ENCODE data around the gene PGLYRP4.

The PGLYRP4 gene

DNA sequence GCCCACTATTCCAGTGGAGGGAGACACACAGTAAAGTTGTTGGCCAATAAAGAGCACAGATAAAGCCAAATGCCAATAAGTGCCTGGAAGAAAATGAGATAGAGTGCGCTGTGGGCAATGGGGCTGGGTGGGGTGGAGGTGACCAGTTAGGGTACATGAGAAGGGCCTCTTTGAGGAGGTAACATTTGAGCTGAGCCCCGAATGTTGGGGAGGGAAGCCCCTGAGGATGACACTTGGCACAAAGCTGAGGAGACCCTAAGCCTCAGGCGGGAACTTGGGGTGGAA lies 10.0 kb upstream of the PGLYRP4 start:
- Mint-ChIP-seq H3K27ac (ENCODE audit: low read depth) (no peak overlapping the region), H3K4me1 (no peaks in the 10 kb centered on the region), H3K27me3 (peaks cover 54% of the 10 kb centered on the region), H3K36me3 (ENCODE audit: insufficient read depth) (no peaks in the 10 kb centered on the region), H3K4me3 (no peak overlapping the region), H3K9me3 (no peaks in the 10 kb centered on the region)
- DNase-seq (ENCODE audit: low spot score in 2 of 2) (no peak), ATAC-seq (replicated peaks; ENCODE audit: extremely low read depth, poor library complexity, severe bottlenecking) (no peak)

- H3K9me3 Mint-ChIP-seq: no peaks in the 10 kb centered on the region
- H3K27me3 Mint-ChIP-seq: peaks cover 54% of the 10 kb centered on the region
- ATAC-seq (replicated peaks; ENCODE audit: extremely low read depth, poor library complexity, severe bottlenecking) (no peak), DNase-seq (ENCODE audit: low spot score in 2 of 2) (peak in 1 of 2 donors; percentile 9)
- H3K4me1 Mint-ChIP-seq: no peaks in the 10 kb centered on the region
- H3K27ac Mint-ChIP-seq (ENCODE audit: low read depth): no peak within 1 kb of the TSS
- H3K4me3 Mint-ChIP-seq: no peak within 1 kb of the TSS
- no peaks in the 10 kb centered on the region for H3K36me3 Mint-ChIP-seq (ENCODE audit: insufficient read depth)
These were observed 9.4 kb upstream of the PGLYRP4 start, which contains the start of gene S100A9 for GRCh38 chr1:153357853-153358690. Gene S100A9, plus strand, starts transcription at chr1:153357854. Its CDS starts 430 bp downstream, at chr1:153358284.

- Mint-ChIP-seq H3K4me1 (peaks cover 5% of the 10 kb centered on the region), H3K27ac (ENCODE audit: low read depth) (no peak overlapping the region), H3K4me3 (no peak overlapping the region), H3K36me3 (ENCODE audit: insufficient read depth) (no peaks in the 10 kb centered on the region), H3K9me3 (no peaks in the 10 kb centered on the region), H3K27me3 (peaks cover 51% of the 10 kb centered on the region)
- no peak for ATAC-seq (replicated peaks; ENCODE audit: extremely low read depth, poor library complexity, severe bottlenecking)
- no peak for DNase-seq (ENCODE audit: low spot score in 2 of 2)
These were observed 8.6 kb upstream of the PGLYRP4 start for GRCh38 chr1:153357076-153357852.

- Mint-ChIP-seq H3K4me3 (no peak overlapping the region), H3K27me3 (peaks cover 49% of the 10 kb centered on the region), H3K4me1 (peaks cover 5% of the 10 kb centered on the region), H3K9me3 (no peaks in the 10 kb centered on the region), H3K27ac (ENCODE audit: low read depth) (no peak overlapping the region), H3K36me3 (ENCODE audit: insufficient read depth) (no peaks in the 10 kb centered on the region)
- no peak for DNase-seq (ENCODE audit: low spot score in 2 of 2)
- no peak for ATAC-seq (replicated peaks; ENCODE audit: extremely low read depth, poor library complexity, severe bottlenecking)
These were observed 7.9 kb upstream of the PGLYRP4 start for GRCh38 chr1:153356392-153357075.

- ATAC-seq (replicated peaks; ENCODE audit: extremely low read depth, poor library complexity, severe bottlenecking) (no peak), DNase-seq (ENCODE audit: low spot score in 2 of 2) (no peak)
- no peak overlapping the region for H3K4me3 Mint-ChIP-seq
- H3K27me3 Mint-ChIP-seq: peaks cover 39% of the 10 kb centered on the region
- no peak overlapping the region for H3K27ac Mint-ChIP-seq (ENCODE audit: low read depth)
- no peaks in the 10 kb centered on the region for H3K9me3 Mint-ChIP-seq
- peaks cover 5% of the 10 kb centered on the region for H3K4me1 Mint-ChIP-seq
- no peaks in the 10 kb centered on the region for H3K36me3 Mint-ChIP-seq (ENCODE audit: insufficient read depth)
These were observed 6.9 kb upstream of the PGLYRP4 start for GRCh38 chr1:153355445-153356071.

- DNase-seq (ENCODE audit: low spot score in 2 of 2) (no peak), ATAC-seq (replicated peaks; ENCODE audit: extremely low read depth, poor library complexity, severe bottlenecking) (no peak)
- H3K36me3 Mint-ChIP-seq (ENCODE audit: insufficient read depth): no peaks in the 10 kb centered on the region
- no peak overlapping the region for H3K27ac Mint-ChIP-seq (ENCODE audit: low read depth)
- H3K9me3 Mint-ChIP-seq: no peaks in the 10 kb centered on the region
- H3K4me3 Mint-ChIP-seq: no peak overlapping the region
- peaks cover 5% of the 10 kb centered on the region for H3K4me1 Mint-ChIP-seq
- H3K27me3 Mint-ChIP-seq: peaks cover 48% of the 10 kb centered on the region
These were observed 6.0 kb upstream of the PGLYRP4 start for GRCh38 chr1:153354515-153355193.

DNA sequence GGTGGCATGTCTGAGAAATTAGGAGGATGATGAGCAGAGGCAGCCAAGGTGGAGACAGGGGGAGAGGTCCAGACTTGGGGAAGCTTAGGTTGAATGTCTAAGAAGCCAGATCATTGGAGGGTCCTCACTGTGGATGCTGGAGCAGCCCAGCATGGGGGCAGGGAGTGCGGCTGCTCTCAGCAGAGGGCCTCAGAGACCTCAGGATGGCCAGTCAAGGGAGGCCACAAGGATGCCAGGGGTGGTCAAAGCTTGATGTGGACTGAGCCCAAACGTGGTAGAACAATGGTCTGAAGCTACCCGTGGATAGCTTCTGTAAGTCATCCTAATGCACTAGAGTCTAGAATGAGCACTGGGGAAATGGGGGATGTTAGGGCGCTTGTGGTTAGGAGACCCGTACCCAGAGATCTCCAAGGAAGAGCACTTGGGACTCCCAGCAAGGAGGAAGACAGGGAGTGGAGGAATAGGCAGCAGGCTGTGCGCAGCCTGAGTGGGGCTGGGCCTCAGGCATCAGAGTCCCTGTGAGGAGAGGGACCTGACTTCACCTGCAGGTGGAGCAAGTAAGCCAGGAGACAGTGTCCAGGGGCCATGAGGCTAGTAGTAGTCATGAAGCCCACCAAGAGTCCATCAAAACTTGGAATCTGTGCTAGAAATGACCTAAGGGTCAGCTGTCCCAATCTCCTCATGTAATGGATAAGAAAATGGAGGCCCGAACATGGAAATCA lies 4.7 kb upstream of the PGLYRP4 start:
- H3K27me3 Mint-ChIP-seq: peaks cover 56% of the 10 kb centered on the region
- no peak overlapping the region for H3K27ac Mint-ChIP-seq (ENCODE audit: low read depth)
- no peaks in the 10 kb centered on the region for H3K36me3 Mint-ChIP-seq (ENCODE audit: insufficient read depth)
- no peaks in the 10 kb centered on the region for H3K9me3 Mint-ChIP-seq
- DNase-seq (ENCODE audit: low spot score in 2 of 2) (no peak), ATAC-seq (replicated peaks; ENCODE audit: extremely low read depth, poor library complexity, severe bottlenecking) (no peak)
- peaks cover 5% of the 10 kb centered on the region for H3K4me1 Mint-ChIP-seq
- no peak overlapping the region for H3K4me3 Mint-ChIP-seq

DNA sequence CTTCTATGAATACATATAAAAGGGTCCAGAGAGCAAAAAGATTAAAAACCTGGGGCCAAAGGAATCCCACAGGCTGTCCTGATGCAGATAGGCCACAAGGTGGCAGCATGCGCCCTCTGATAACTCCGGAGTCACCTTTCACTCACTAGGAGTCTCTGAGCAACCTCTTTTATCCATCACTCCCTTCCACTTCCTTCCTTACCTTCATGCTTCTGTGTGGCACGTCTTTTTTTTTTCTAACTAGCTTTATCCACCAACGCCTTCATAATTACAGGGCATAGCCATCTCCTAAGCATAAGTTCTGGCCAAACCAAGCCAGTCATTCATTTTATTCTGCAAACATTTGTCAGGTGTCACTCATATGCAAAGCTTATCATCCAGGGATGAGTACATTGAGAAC lies 3.9 kb upstream of the PGLYRP4 start:
- peak; percentile 36 for ATAC-seq (replicated peaks; ENCODE audit: extremely low read depth, poor library complexity, severe bottlenecking)
- Mint-ChIP-seq H3K27ac (ENCODE audit: low read depth) (no peak overlapping the region), H3K4me1 (peaks cover 5% of the 10 kb centered on the region), H3K4me3 (no peak overlapping the region), H3K9me3 (no peaks in the 10 kb centered on the region), H3K27me3 (peaks cover 58% of the 10 kb centered on the region), H3K36me3 (ENCODE audit: insufficient read depth) (no peaks in the 10 kb centered on the region)
- peak in 1 of 2 donors; percentile 29 for DNase-seq (ENCODE audit: low spot score in 2 of 2)

DNA sequence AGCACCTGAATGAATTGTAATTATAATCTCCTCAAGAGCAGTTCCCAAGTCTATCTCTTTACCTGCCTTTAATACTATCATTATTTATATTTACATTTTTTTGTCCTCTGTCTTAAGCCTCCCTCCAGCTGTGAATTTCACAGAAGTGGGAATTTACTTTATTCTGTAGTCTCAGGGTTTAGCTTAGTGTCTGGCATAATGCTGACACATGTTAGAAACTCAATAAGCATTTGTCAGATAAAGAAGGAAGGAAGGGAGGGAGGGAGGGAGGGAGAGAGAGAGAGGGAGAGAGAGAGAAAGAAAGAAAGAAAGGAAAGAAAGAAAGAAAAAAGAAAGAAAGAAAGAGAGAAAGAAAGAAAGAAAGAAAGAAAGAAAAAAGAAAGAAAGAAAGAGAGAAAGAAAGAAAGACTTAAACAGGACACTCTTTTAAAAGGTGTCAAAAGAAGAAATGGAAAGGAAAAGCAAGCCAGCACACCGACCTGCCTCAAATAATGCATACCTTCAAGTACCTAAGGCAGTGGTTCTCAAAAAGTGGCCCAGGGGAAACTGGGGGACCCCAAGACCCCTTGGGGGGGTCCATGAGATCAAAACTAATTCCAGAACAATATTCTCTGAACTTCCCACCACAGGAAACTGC lies 1.8 kb upstream of the PGLYRP4 start:
- H3K36me3 Mint-ChIP-seq (ENCODE audit: insufficient read depth): no peaks in the 10 kb centered on the region
- no peaks in the 10 kb centered on the region for H3K9me3 Mint-ChIP-seq
- peaks cover 18% of the 10 kb centered on the region for H3K4me1 Mint-ChIP-seq
- DNase-seq (ENCODE audit: low spot score in 2 of 2): no peak
- no peak overlapping the region for H3K4me3 Mint-ChIP-seq
- H3K27ac Mint-ChIP-seq (ENCODE audit: low read depth): no peak overlapping the region
- peaks cover 64% of the 10 kb centered on the region for H3K27me3 Mint-ChIP-seq
- ATAC-seq (replicated peaks; ENCODE audit: extremely low read depth, poor library complexity, severe bottlenecking): no peak

- no peak for ATAC-seq (replicated peaks; ENCODE audit: extremely low read depth, poor library complexity, severe bottlenecking)
- peak in 1 of 2 donors; percentile 9 for DNase-seq (ENCODE audit: low spot score in 2 of 2)
- Mint-ChIP-seq H3K27ac (ENCODE audit: low read depth) (no peak overlapping the region), H3K9me3 (no peaks in the 10 kb centered on the region), H3K36me3 (ENCODE audit: insufficient read depth) (no peaks in the 10 kb centered on the region), H3K4me3 (no peak overlapping the region), H3K4me1 (peaks cover 22% of the 10 kb centered on the region), H3K27me3 (peaks cover 72% of the 10 kb centered on the region)
These were observed 1.0 kb upstream of the PGLYRP4 start for GRCh38 chr1:153349363-153350320.
